T follicular helper cell (primary cell): ENCODE results near the gene PPP6R3.
"Not testable (repeated sequence)": the region's sequence is repeated elsewhere in the genome, so short reads cannot be mapped to it uniquely, and the experiment has no call there.

ENCODE experiments used
- DNase-seq: peaks from one replicate; pipeline ENCODE4 v3.0.0-alpha.2; 2020; ENCODE audit warnings: low read depth
- total RNA-seq, 2 experiments: gene quantifications; one replicate each; lab custom pipeline; 2026; lab: John Stamatoyannopoulos, UW

Gene PPP6R3
- total RNA-seq: 299 to 312 reads per million in 2 experiments

- no peak for DNase-seq
These were observed at the start of gene PPP6R3 for GRCh38 chr11:68460741-68461574. PPP6R3 (plus strand) TSS chr11:68460752; CDS start chr11:68537665, 76,913 bp downstream.

- DNase-seq: no peak
These were observed 49.0 kb upstream of the PPP6R3 start for GRCh38 chr11:68411501-68411991.

- DNase-seq: no peak
These were observed 47.7 kb upstream of the PPP6R3 start for GRCh38 chr11:68412593-68413475.

- DNase-seq: no peak
These were observed 47.0 kb upstream of the PPP6R3 start for GRCh38 chr11:68413591-68413999.

- no peak for DNase-seq
These were observed 45.9 kb upstream of the PPP6R3 start for GRCh38 chr11:68414496-68415221.

GRCh38 chr11:68416070-68416578 is 44.4 kb upstream of the PPP6R3 start:
- DNase-seq: no peak

- no peak for DNase-seq
These were observed 41.9 kb upstream of the PPP6R3 start for GRCh38 chr11:68418648-68419047.

- DNase-seq: no peak
These were observed 40.4 kb upstream of the PPP6R3 start for GRCh38 chr11:68420171-68420570.

- DNase-seq: no peak
These were observed 37.1 kb upstream of the PPP6R3 start for GRCh38 chr11:68423481-68423880.

GRCh38 chr11:68424101-68424632 is 36.4 kb upstream of the PPP6R3 start:
- no peak for DNase-seq

- DNase-seq: no peak
These were observed 35.3 kb upstream of the PPP6R3 start for GRCh38 chr11:68424981-68425865.

GRCh38 chr11:68425866-68426380 is 34.6 kb upstream of the PPP6R3 start:
- no peak for DNase-seq

- no peak for DNase-seq
These were observed 30.9 kb upstream of the PPP6R3 start for GRCh38 chr11:68429661-68430060.

GRCh38 chr11:68430384-68430783 is 30.2 kb upstream of the PPP6R3 start:
- no peak for DNase-seq

GRCh38 chr11:68430801-68431200 is 29.8 kb upstream of the PPP6R3 start:
- DNase-seq: no peak

GRCh38 chr11:68431984-68432645 is 28.4 kb upstream of the PPP6R3 start:
- no peak for DNase-seq

- no peak for DNase-seq
These were observed 27.7 kb upstream of the PPP6R3 start for GRCh38 chr11:68432874-68433273.

- DNase-seq: no peak
These were observed 27.0 kb upstream of the PPP6R3 start for GRCh38 chr11:68433541-68433940.

- not testable (repeated sequence) for DNase-seq
These were observed 26.4 kb upstream of the PPP6R3 start for GRCh38 chr11:68434159-68434558.
